Measurements from ENCODE around the gene KRTAP9-3.
"Not testable (repeated sequence)": the region's sequence is repeated elsewhere in the genome, so short reads cannot be mapped to it uniquely, and the experiment has no call there.

The KRTAP9-3 gene

GRCh38 chr17:41232399-41233105 is at the start of gene KRTAP9-3:
TSS of gene KRTAP9-3 (plus strand) at chr17:41232449. CDS start at chr17:41232502, 53 bp downstream.
- not testable (repeated sequence) for DNase-seq

GRCh38 chr17:41184480-41184961 is 47.7 kb upstream of the KRTAP9-3 start, which contains the start of gene KRTAP4-1:
TSS of gene KRTAP4-1 (minus strand) at chr17:41184911. CDS start at chr17:41184854, 57 bp downstream.
- DNase-seq = no peak

GRCh38 chr17:41185001-41185400 is 47.2 kb upstream of the KRTAP9-3 start:
- DNase-seq = no peak

GRCh38 chr17:41186872-41187271 is 45.4 kb upstream of the KRTAP9-3 start:
- DNase-seq = no peak

GRCh38 chr17:41189837-41190318 is 42.4 kb upstream of the KRTAP9-3 start, which contains the start of gene KRTAP9-1:
TSS of gene KRTAP9-1 (plus strand) at chr17:41189887. CDS start at chr17:41189887, 0 bp downstream.
- DNase-seq = not testable (repeated sequence)

- no peak for DNase-seq
Measured at GRCh38 chr17:41190328-41190727, 41.9 kb upstream of the KRTAP9-3 start.

- DNase-seq = no peak
Measured at GRCh38 chr17:41196068-41196467, 36.2 kb upstream of the KRTAP9-3 start.

GRCh38 chr17:41199421-41200078 is 32.7 kb upstream of the KRTAP9-3 start:
- no peak for DNase-seq

- DNase-seq = no peak
Measured at GRCh38 chr17:41211845-41212466, 20.3 kb upstream of the KRTAP9-3 start.

- no peak for DNase-seq
Measured at GRCh38 chr17:41212524-41213169, 19.6 kb upstream of the KRTAP9-3 start.

- DNase-seq = no peak
Measured at GRCh38 chr17:41215681-41216080, 16.6 kb upstream of the KRTAP9-3 start.

GRCh38 chr17:41223821-41224220 is 8.4 kb upstream of the KRTAP9-3 start:
- no peak for DNase-seq

GRCh38 chr17:41226051-41226450 is 6.2 kb upstream of the KRTAP9-3 start:
- no peak for DNase-seq

- DNase-seq = not testable (repeated sequence)
Measured at GRCh38 chr17:41226598-41227095, 5.6 kb upstream of the KRTAP9-3 start, which contains the start of gene KRTAP9-2. TSS of gene KRTAP9-2 (plus strand) at chr17:41226648. CDS start at chr17:41226655, 7 bp downstream.

GRCh38 chr17:41230094-41230493 is 2.2 kb upstream of the KRTAP9-3 start:
- DNase-seq = no peak

- no peak for DNase-seq
Measured at GRCh38 chr17:41231731-41232130, 518 bp upstream of the KRTAP9-3 start.

- DNase-seq = not testable (repeated sequence)
Measured at GRCh38 chr17:41237116-41237515, 4.9 kb downstream of the KRTAP9-3 start.

- DNase-seq = not testable (repeated sequence)
Measured at GRCh38 chr17:41237949-41238437, 5.7 kb downstream of the KRTAP9-3 start, which contains the start of gene KRTAP9-8. TSS of gene KRTAP9-8 (plus strand) at chr17:41237999. CDS start at chr17:41238052, 53 bp downstream.

- DNase-seq = not testable (repeated sequence)
Measured at GRCh38 chr17:41246995-41247787, 14.9 kb downstream of the KRTAP9-3 start.

GRCh38 chr17:41249637-41250240 is 17.5 kb downstream of the KRTAP9-3 start, which contains the start of gene KRTAP9-4:
TSS of gene KRTAP9-4 (plus strand) at chr17:41249687. CDS start at chr17:41249721, 34 bp downstream.
- DNase-seq = not testable (repeated sequence)

GRCh38 chr17:41251261-41251660 is 19.0 kb downstream of the KRTAP9-3 start:
- no peak for DNase-seq

Data from NCI-H1048 (cell line).